Measurements from ENCODE around the gene TREX2. TPM values are rescaled to one million over a fixed set of nuclear protein-coding genes. Genes with fewer than 3 reads are reported as not detected.
"Not testable (repeated sequence)": the region's sequence is repeated elsewhere in the genome, so short reads cannot be mapped to it uniquely, and the experiment has no call there.

TREX2 gene
- total and polyA plus RNA-seq, 2 of the 8 experiments (the other 6 are each of a cell fraction or from before 2014, with no cell fraction given) = 0.71 to 0.80 TPM

- H3K23ac ChIP-seq (ENCODE audit: insufficient read length); H3K9me3 ChIP-seq (ENCODE audit: insufficient read depth in 2 of 2, low read depth in 1 of 2, low read length in 1 of 2); H3K23me2 ChIP-seq (ENCODE audit: low read depth, low read length); H3K4ac ChIP-seq (replicated peaks; ENCODE audit: insufficient read length, low read depth, low read length); H2BK120ac ChIP-seq (replicated peaks; ENCODE audit: low read depth, low read length); H4K8ac ChIP-seq (ENCODE audit: extremely low read depth, insufficient read depth, low read length); H3K18ac ChIP-seq (ENCODE audit: extremely low read depth, low read length); H3K27ac ChIP-seq (ENCODE audit: low read depth, low read length); H3K27me3 ChIP-seq (replicated peaks in 1 of 4; ENCODE audit: control insufficient read depth in 3 of 4, extremely low read depth in 1 of 4, insufficient read depth in 3 of 4, low read length in 3 of 4); H2BK12ac ChIP-seq (ENCODE audit: low read depth, low read length); H3K79me1 ChIP-seq (ENCODE audit: low read depth, low read length); H2BK5ac ChIP-seq (ENCODE audit: low read depth, low read length); H2BK15ac ChIP-seq (ENCODE audit: low read length); H3K4me1 ChIP-seq (replicated peaks in 1 of 4; ENCODE audit: control insufficient read depth in 3 of 4, insufficient read depth in 4 of 4, low read length in 3 of 4); H4K5ac ChIP-seq (ENCODE audit: insufficient read length, low read depth, low read length); H3K4me2 ChIP-seq (ENCODE audit: insufficient read depth in 1 of 2, low read depth in 2 of 2, low read length in 2 of 2); H3K9ac ChIP-seq (replicated peaks in 1 of 4; ENCODE audit: extremely low read depth in 1 of 4, low read depth in 3 of 4, low read length in 3 of 4); H4K91ac ChIP-seq (replicated peaks; ENCODE audit: insufficient read length, low read length); H3K14ac ChIP-seq (ENCODE audit: insufficient read length); H2BK20ac ChIP-seq (ENCODE audit: low read length); H2AK5ac ChIP-seq (ENCODE audit: low read depth, low read length); POLR2A ChIA-PET (ENCODE audit: partially characterized antibody); FAIRE-seq; H3K36me3 ChIP-seq (ENCODE audit: control insufficient read depth in 2 of 4, insufficient read depth in 4 of 4, low read length in 3 of 4); DNase-seq (ENCODE audit: low read depth in 1 of 2, low spot score in 2 of 2); H4K20me1 ChIP-seq (replicated peaks in 1 of 2; ENCODE audit: control insufficient read depth in 1 of 2, insufficient read depth in 2 of 2, low read length in 2 of 2); H3K79me2 ChIP-seq (ENCODE audit: control insufficient read depth in 1 of 2, insufficient read depth in 2 of 2, low read length in 2 of 2); H3K4me3 ChIP-seq (ENCODE audit: extremely low read depth in 1 of 4, insufficient read depth in 2 of 4, low read depth in 3 of 4, low read length in 4 of 4); H3K56ac ChIP-seq (replicated peaks; ENCODE audit: insufficient read length, low read depth, low read length); H2AFZ ChIP-seq (ENCODE audit: low read length): not testable (repeated sequence)
- 87% methylated on average over 3 of the region's 5 CpGs; no CpG with 5 or more reads in 1 of the 2 experiments for WGBS, 2 experiments (ENCODE audit: extremely low coverage in 1 of 2, insufficient coverage in 1 of 2, insufficient read length in 1 of 2, insufficient replicate concordance in 2 of 2, low coverage in 1 of 2, low lambda C conversion rate in 2 of 2, missing lambda C conversion rate in 1 of 2)
- CTCF ChIA-PET (ENCODE audit: partially characterized antibody) = interaction anchor here (1.0 kb wide), 1 partner anchor 10 kb away, joined by 3 read pairs; no protein-coding TSS in a partner anchor
These were observed 41.5 kb downstream of the TREX2 start for GRCh38 chrX:153404333-153404732.

All from H1 (cell line).